Thyroid gland (tissue), 4 donors: Measurements from ENCODE around the gene ZBTB7B. TPM values are rescaled to one million over a fixed set of nuclear protein-coding genes. Genes with fewer than 3 reads are reported as not detected.

Source experiments
- DNase-seq, 2 donors: peaks; one replicate each; pipeline ENCODE4 v3.0.0-alpha.2; 2019
- H3K27ac ChIP-seq, 3 donors: fragments of 200-600 bp; sonication (generic); 1 replicate in 2 of 3; 2 replicates in 1 of 3; pipeline ENCODE4 v1.5.1; 2016 to 2019; ENCODE audit warnings: mild to moderate bottlenecking in 1 of 3, moderate library complexity in 1 of 3
- H3K27me3 ChIP-seq: fragments of 200-600 bp; sonication (generic); one replicate; pipeline ENCODE4 v1.5.1; 2019
- H3K36me3 ChIP-seq, 2 donors: fragments of 200-600 bp; sonication (generic); one replicate each; pipeline ENCODE4 v1.5.1; 2016 to 2019
- H3K4me1 ChIP-seq, 2 donors: fragments of 200-600 bp; sonication (generic); one replicate each; pipeline ENCODE4 v1.5.1; 2017 to 2019
- H3K4me3 ChIP-seq, 3 donors: fragments of 200-600 bp; sonication (generic); replicated peaks in 1 of 3; 1 replicate in 2 of 3; 2 replicates in 1 of 3; pipeline ENCODE4 v1.5.1; 2016; ENCODE audit warnings: mild to moderate bottlenecking in 1 of 3
- H3K9me3 ChIP-seq: fragments of 200-600 bp; sonication (generic); one replicate; pipeline ENCODE4 v1.5.1; 2017
- CTCF ChIP-seq, 6 experiments: fragments of 200-600 bp in 3 of 6; fragments of 450-650 bp in 3 of 6; sonication (generic) in 3 of 6; IDR thresholded peaks; one replicate each; pipeline ENCODE4 v1.5.1; 2016 to 2019; ENCODE audit warnings: antibody characterized with exemption in 6 of 6, mild to moderate bottlenecking in 2 of 6, inconsistent platforms in 1 of 6, moderate library complexity in 1 of 6
- POLR2A ChIP-seq, 2 donors: fragments of 450-650 bp; IDR thresholded peaks; one replicate each; pipeline ENCODE4 v1.6.1; 2017; ENCODE audit warnings: antibody characterized with exemption in 2 of 2, mild to moderate bottlenecking in 2 of 2, moderate library complexity in 1 of 2
- WGBS, 2 donors: methylation state at CpG; one replicate each; pipeline ENCODE4 v1.1.5; 2017; 5-methylcytosine and 5-hydroxymethylcytosine counted together
- intact Hi-C: fragments of 100-400 bp; cut with DNase I; formaldehyde crosslinking; loops from one replicate; pipeline ENCODE4 v1.15.1; 2023
- total RNA-seq, 4 donors: library from RNA; depleted of rRNA; stranded (reverse); fragments of >200 nt; gene quantifications; one replicate each; pipeline ENCODE4 v1.2.3, GENCODE V29; 2016

ZBTB7B gene
- total RNA-seq, 4 donors from 2014 or later: 35.7 to 89.8 (median 47.3) TPM

- intact Hi-C loops: loop anchor here (5.0 kb wide), 1 partner anchor 35 kb away; no protein-coding TSS in a partner anchor
- H3K9me3 ChIP-seq: no peaks in the 10 kb centered on the region
- H3K27ac ChIP-seq: peak overlapping the region; percentile 94 to 100 (median 97)
- peak; percentile 44 to 52 for DNase-seq
- peak overlapping the region; percentile 30 to 91 (median 69) for H3K4me3 ChIP-seq
- H3K4me1 ChIP-seq: peaks cover 34 to 43% of the 10 kb centered on the region in 2 donors
- WGBS, 2 donors: 3 to 5% methylated on average over 21 to 22 of the region's 25 CpGs
- TF ChIP-seq POLR2A (IDR thresholded peaks at IDR 0.05) (no peak), CTCF (IDR thresholded peaks at IDR 0.05) (no peak)
- peaks cover 21 to 23% of the 10 kb centered on the region in 2 donors for H3K36me3 ChIP-seq
- no peaks in the 10 kb centered on the region for H3K27me3 ChIP-seq
These were observed 40.3 kb upstream of the ZBTB7B start for GRCh38 chr1:154962156-154962749.

- H3K36me3 ChIP-seq: peaks cover 27 to 29% of the 10 kb centered on the region in 2 donors
- H3K9me3 ChIP-seq: no peaks in the 10 kb centered on the region
- peaks cover 31 to 37% of the 10 kb centered on the region in 2 donors for H3K4me1 ChIP-seq
- WGBS, 2 donors: 65 to 66% methylated on average over 6 of the region's 6 CpGs
- H3K4me3 ChIP-seq: peak overlapping the region in 1 of 3 donors; percentile 69
- no peaks in the 10 kb centered on the region for H3K27me3 ChIP-seq
- TF ChIP-seq CTCF (IDR thresholded peaks at IDR 0.05) (no peak), POLR2A (IDR thresholded peaks at IDR 0.05) (no peak)
- no peak for DNase-seq
- H3K27ac ChIP-seq: peak overlapping the region in 1 of 3 donors; percentile 94
- intact Hi-C loops: loop anchor here (5.0 kb wide), 1 partner anchor 34 kb away; no protein-coding TSS in a partner anchor
These were observed 39.7 kb upstream of the ZBTB7B start for GRCh38 chr1:154962795-154963330.

GRCh38 chr1:154963643-154964042, 39.0 kb upstream of the ZBTB7B start:
- H3K27me3 ChIP-seq: no peaks in the 10 kb centered on the region
- 83 to 86% methylated on average over 8 of the region's 8 CpGs for WGBS, 2 donors
- H3K4me3 ChIP-seq: no peak overlapping the region
- intact Hi-C loops: loop anchor here (5.0 kb wide), 1 partner anchor 34 kb away; no protein-coding TSS in a partner anchor
- peaks cover 31% of the 10 kb centered on the region in 2 donors for H3K36me3 ChIP-seq
- TF ChIP-seq CTCF (IDR thresholded peaks at IDR 0.05): no peak
- TF ChIP-seq POLR2A (IDR thresholded peaks at IDR 0.05): no peak
- no peak for DNase-seq
- H3K4me1 ChIP-seq: peaks cover 25 to 32% of the 10 kb centered on the region in 2 donors
- no peak overlapping the region for H3K27ac ChIP-seq
- no peaks in the 10 kb centered on the region for H3K9me3 ChIP-seq

- no peaks in the 10 kb centered on the region for H3K9me3 ChIP-seq
- peaks cover 30 to 31% of the 10 kb centered on the region in 2 donors for H3K36me3 ChIP-seq
- TF ChIP-seq CTCF (IDR thresholded peaks at IDR 0.05) (no peak), POLR2A (IDR thresholded peaks at IDR 0.05) (no peak)
- intact Hi-C loops: loop anchor here (5.0 kb wide), 1 partner anchor 33 kb away; no protein-coding TSS in a partner anchor
- H3K4me3 ChIP-seq: no peak overlapping the region
- H3K4me1 ChIP-seq: peaks cover 19 to 34% of the 10 kb centered on the region in 2 donors
- DNase-seq: no peak
- H3K27ac ChIP-seq: no peak overlapping the region
- no peaks in the 10 kb centered on the region for H3K27me3 ChIP-seq
- 94 to 97% methylated on average over 6 of the region's 6 CpGs for WGBS, 2 donors
These were observed 38.2 kb upstream of the ZBTB7B start for GRCh38 chr1:154964359-154964758.

- Histone ChIP-seq H3K9me3 (no peaks in the 10 kb centered on the region), H3K4me3 (no peak overlapping the region), H3K27me3 (no peaks in the 10 kb centered on the region), H3K27ac (peak overlapping the region in 1 of 3 donors; percentile 19), H3K36me3 (peaks cover 26 to 31% of the 10 kb centered on the region in 2 donors), H3K4me1 (peaks cover 27 to 43% of the 10 kb centered on the region in 2 donors)
- intact Hi-C loops: no loop called here
- TF ChIP-seq CTCF (IDR thresholded peaks at IDR 0.05) (no peak), POLR2A (IDR thresholded peaks at IDR 0.05) (no peak)
- DNase-seq: no peak
- WGBS, 2 donors: 92 to 93% methylated on average over 3 to 5 of the region's 7 CpGs
These were observed 36.5 kb upstream of the ZBTB7B start for GRCh38 chr1:154966111-154966510.
